Small intestine (tissue), 7 donors: ENCODE measurements around the gene HPS1. TPM values are rescaled to one million over a fixed set of nuclear protein-coding genes. Genes with fewer than 3 reads are reported as not detected.

ENCODE experiments used
- DNase-seq, 2 donors: peaks; one replicate each; pipeline versions ENCODE4 v3.0.0 to v3.0.0-alpha.2; 2013
- FAIRE-seq: peaks from 2 replicates; lab custom pipeline; 2012; peaks lifted over from hg19 to GRCh38; lab: Jason Lieb, UNC
- H3K27ac ChIP-seq, 3 donors: one replicate each; pipeline ENCODE4 v1.5.1; 2013; ENCODE audit warnings: low read length in 2 of 3, mild to moderate bottlenecking in 2 of 3, control low read depth in 1 of 3, inconsistent platforms in 1 of 3, low read depth in 1 of 3, moderate library complexity in 1 of 3
- H3K27me3 ChIP-seq, 3 donors: one replicate each; pipeline ENCODE4 v1.6.1; 2013; ENCODE audit warnings: low read length in 3 of 3, inconsistent platforms in 1 of 3; ENCODE audit not compliant: control insufficient read depth in 3 of 3, insufficient read depth in 3 of 3
- H3K36me3 ChIP-seq, 3 donors: one replicate each; pipeline ENCODE4 v1.6.1; 2013; ENCODE audit warnings: low read length in 3 of 3, inconsistent platforms in 1 of 3, low read depth in 1 of 3, mild to moderate bottlenecking in 1 of 3, moderate library complexity in 1 of 3; ENCODE audit not compliant: control insufficient read depth in 3 of 3, insufficient read depth in 2 of 3
- H3K4me1 ChIP-seq, 3 donors: one replicate each; pipeline ENCODE4 v1.6.1; 2013; ENCODE audit warnings: low read length in 2 of 3, inconsistent platforms in 1 of 3, low read depth in 1 of 3, mild to moderate bottlenecking in 1 of 3, moderate library complexity in 1 of 3; ENCODE audit not compliant: control insufficient read depth in 3 of 3, insufficient read depth in 2 of 3
- H3K4me3 ChIP-seq, 3 donors: one replicate each; pipeline ENCODE4 v1.5.1; 2013; ENCODE audit warnings: low read length in 3 of 3, control low read depth in 1 of 3, inconsistent platforms in 1 of 3, low read depth in 1 of 3, mild to moderate bottlenecking in 1 of 3, moderate library complexity in 1 of 3
- H3K9me3 ChIP-seq, 2 donors: one replicate each; pipeline ENCODE4 v1.6.1; 2013; ENCODE audit warnings: low read depth in 1 of 2, low read length in 1 of 2; ENCODE audit not compliant: control insufficient read depth in 2 of 2, insufficient read depth in 1 of 2
- WGBS, 3 donors: extraction: QIAGEN DNeasy Blood & Tissue Kit; methylation state at CpG; one replicate each; pipeline ENCODE4 v1.1.7; 2013; 5-methylcytosine and 5-hydroxymethylcytosine counted together
- polyA plus RNA-seq, 4 donors: library from polyadenylated mRNA; stranded (reverse) in 3 of 4; unstranded in 1 of 4; fragments of 200-250 nt in 3 of 4; fragments of 120-200 nt in 1 of 4; gene quantifications; one replicate each; pipeline versions ENCODE4 v1.2.1 to v1.2.3, GENCODE V29; 2013
- donor health status: healthy with polysubstance abuse.
- donor health status: control.
- donor health status: control.
- donor health status: Bipolar disorder and iron deficiency.
- donor health status: healthy.

Gene HPS1
- polyA plus RNA-seq, 4 donors: 47.5 to 89.3 (median 79.9) TPM

DNA sequence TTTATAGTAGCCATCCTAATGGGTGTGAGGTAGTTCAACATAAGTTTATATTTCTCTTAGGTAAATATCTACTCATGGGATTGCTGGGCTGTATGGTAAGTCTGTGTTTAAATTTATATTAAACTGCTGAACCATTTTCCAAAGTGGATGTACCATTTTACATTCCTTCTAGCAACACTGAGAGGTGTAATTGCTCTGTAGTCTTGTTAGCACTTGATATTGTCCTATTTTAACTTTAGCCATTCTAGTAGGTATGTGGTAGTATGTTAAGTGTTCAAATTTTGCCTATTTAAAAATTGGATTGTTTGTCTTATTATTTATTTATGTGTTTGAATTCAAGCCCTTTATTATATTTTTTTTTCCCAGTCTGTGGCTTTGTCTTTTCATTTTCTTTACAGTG is 2.6 kb upstream of the HPS1 start:
- FAIRE-seq: no peak
- no peak for DNase-seq
- Histone ChIP-seq H3K4me3 (no peak overlapping the region), H3K27ac (no peak overlapping the region), H3K27me3 (no peaks in the 10 kb centered on the region), H3K36me3 (peaks cover 0 to 12% (median 5%) of the 10 kb centered on the region in 3 donors), H3K9me3 (no peaks in the 10 kb centered on the region), H3K4me1 (peaks cover 0 to 6% (median 0%) of the 10 kb centered on the region in 3 donors)

DNA sequence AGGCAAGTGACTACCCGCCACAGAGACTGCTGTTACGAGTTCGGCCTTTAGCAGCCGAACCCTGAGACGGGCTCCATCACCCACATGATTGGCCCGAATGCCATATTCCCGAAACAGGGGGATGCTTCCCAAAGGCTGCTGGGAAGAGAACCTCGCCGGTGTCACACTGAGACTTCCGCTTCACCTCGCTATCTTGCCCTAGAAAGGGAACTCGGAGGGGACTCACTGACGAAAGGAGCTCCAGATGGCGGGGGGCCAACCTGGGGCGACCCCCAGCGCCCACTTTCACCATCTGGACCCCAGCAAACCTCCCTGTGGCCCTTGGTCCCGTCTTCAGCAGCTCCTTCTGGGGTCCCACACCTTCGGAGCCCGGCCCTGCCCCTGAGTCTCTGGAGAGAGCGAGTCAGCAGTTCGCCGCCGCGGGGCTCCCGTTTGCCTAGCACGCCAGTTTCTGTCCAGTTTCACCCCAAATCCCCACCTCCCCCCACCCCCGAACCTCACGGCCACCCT is 529 bp downstream of the HPS1 start:
- 1 to 4% (median 1%) methylated on average over 28 of the region's 28 CpGs for WGBS, 3 donors
- Histone ChIP-seq H3K27me3 (no peaks in the 10 kb centered on the region), H3K4me3 (peak overlapping the region; percentile 90), H3K4me1 (peaks cover 0 to 6% (median 0%) of the 10 kb centered on the region in 3 donors), H3K27ac (peak overlapping the region; percentile 81 to 92 (median 85)), H3K9me3 (no peaks in the 10 kb centered on the region), H3K36me3 (peaks cover 5 to 31% (median 10%) of the 10 kb centered on the region in 3 donors)
- FAIRE-seq (no peak), DNase-seq (peak in 1 of 2 donors; percentile 43)

DNA sequence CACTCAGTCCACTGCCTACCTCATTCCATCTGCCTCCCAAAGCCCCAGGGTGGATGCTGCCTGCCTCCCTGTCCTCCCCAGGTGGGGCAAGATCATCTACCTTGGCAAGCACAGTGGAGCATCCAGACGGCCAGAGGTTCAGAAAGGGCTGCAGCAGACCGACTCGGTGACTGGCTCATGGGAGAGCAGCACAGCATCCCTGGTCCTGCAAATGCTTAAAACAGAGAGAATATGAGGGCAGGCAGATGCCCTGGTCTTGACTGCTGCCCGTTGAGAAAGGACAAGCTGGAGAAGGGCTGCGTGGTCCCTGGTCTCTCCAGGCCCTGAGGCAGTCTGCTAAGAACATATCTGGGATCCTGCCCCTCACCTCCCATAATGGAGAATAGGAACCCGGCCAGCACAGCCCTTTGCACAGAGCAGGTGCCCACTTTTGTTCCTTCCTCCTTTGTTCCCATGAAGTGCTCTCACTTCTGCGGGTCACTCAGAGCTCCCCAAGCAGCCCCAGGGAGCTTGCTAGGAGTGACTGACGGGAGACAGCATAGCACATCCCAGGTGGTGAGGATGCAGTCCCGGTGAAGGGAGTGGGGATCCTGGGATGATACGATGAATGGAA is 1.4 kb downstream of the HPS1 start:
- no peak for FAIRE-seq

DNA sequence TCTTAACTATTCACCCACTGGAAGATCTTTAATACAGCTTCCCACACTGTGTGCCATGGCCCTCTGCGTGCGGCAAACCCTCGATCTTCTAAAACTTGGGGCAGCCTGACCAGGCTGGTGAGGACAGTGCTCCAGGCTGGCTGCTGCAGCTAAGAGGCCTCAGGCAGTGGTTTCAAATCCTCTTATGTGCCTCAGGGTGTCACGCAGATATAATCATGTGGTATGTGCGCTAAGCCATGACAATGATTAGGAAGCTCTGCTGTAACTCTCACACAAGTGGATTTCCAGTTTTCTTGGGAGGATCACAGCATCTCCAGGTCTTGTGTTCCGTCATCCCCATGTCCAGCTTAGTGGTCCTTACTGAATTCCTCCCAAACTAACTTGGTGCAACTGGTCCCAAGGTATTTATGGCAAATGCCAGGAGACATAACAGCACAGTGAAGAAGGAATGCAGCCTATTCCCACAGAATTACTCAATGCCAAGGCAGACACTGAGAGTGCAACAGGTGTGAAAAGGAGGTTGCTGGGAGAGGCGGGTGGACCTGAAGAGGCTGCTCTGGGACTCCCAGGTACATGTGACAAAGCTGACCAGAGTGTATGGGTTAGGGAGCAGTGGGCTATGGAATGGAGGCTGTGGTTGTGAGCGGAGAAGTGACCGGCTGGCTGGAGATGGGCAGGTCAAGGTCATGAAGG is 2.3 kb downstream of the HPS1 start:
- no peaks in the 10 kb centered on the region for H3K27me3 ChIP-seq
- peaks cover 5 to 31% (median 10%) of the 10 kb centered on the region in 3 donors for H3K36me3 ChIP-seq
- H3K27ac ChIP-seq: no peak overlapping the region
- H3K4me3 ChIP-seq: no peak overlapping the region
- FAIRE-seq (no peak), DNase-seq (no peak)
- 86 to 97% (median 92%) methylated on average over 9 of the region's 9 CpGs for WGBS, 3 donors
- H3K4me1 ChIP-seq: peaks cover 0 to 6% (median 0%) of the 10 kb centered on the region in 3 donors
- H3K9me3 ChIP-seq: no peaks in the 10 kb centered on the region

More for the DNA sequence above, 1.4 kb downstream of the HPS1 start:
- DNase-seq: no peak
- peaks cover 5 to 31% (median 10%) of the 10 kb centered on the region in 3 donors for H3K36me3 ChIP-seq
- WGBS, 3 donors: 75 to 90% (median 82%) methylated on average over 10 of the region's 10 CpGs
- H3K9me3 ChIP-seq: no peaks in the 10 kb centered on the region
- peak overlapping the region in 2 of 3 donors; percentile 90 for H3K4me3 ChIP-seq
- H3K27me3 ChIP-seq: no peaks in the 10 kb centered on the region
- H3K4me1 ChIP-seq: peaks cover 0 to 6% (median 0%) of the 10 kb centered on the region in 3 donors
- peak overlapping the region in 1 of 3 donors; percentile 92 for H3K27ac ChIP-seq

DNA sequence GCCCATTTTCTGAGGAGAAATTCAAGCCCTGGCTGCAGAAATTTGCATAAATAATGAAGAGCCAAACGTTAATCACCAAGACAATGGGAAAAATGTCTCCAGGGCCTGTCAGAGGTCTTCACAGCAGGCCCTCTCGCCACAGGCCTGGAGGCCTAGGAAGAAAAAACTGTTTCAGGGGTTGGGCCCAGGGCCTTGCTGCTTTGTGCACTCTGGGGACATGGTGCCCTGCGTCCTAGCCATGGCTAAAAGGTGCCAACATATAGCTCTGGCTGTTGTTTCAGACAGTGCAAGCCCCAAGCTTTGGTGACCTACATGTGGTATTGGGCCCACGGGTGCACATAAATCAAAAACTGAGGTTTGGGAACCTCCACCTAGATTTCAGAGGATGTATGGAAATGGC is 8.0 kb downstream of the HPS1 start:
- DNase-seq (no peak), FAIRE-seq (no peak)
- no peaks in the 10 kb centered on the region for H3K9me3 ChIP-seq
- peaks cover 20 to 44% (median 22%) of the 10 kb centered on the region in 3 donors for H3K36me3 ChIP-seq
- no peaks in the 10 kb centered on the region for H3K4me1 ChIP-seq
- no peak overlapping the region for H3K4me3 ChIP-seq
- no peaks in the 10 kb centered on the region for H3K27me3 ChIP-seq
- 91 to 93% (median 92%) methylated on average over 4 of the region's 4 CpGs for WGBS, 3 donors
- no peak overlapping the region for H3K27ac ChIP-seq

DNA sequence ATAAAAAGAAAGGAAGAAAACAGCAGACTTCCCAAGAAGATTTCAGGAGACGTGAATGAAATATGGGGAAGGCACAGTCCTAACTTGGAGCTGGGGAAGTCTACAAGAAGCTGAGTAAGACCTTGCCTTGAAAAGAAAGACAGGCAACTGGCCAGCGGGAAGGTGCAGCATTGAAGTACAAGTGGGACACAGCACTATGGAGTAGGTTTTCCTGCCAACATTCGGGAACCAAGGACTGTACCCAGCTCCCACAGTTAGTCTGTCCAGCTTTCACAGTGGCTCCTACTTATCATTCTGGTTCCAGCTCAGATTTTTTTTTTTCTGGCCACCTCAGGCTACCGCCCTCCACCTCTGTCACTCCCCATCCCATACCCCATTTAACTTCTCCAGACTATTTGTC is 10.0 kb downstream of the HPS1 start:
- DNase-seq (no peak), FAIRE-seq (no peak)
- Histone ChIP-seq H3K9me3 (peaks cover 0 to 4% of the 10 kb centered on the region in 2 donors), H3K4me3 (no peak overlapping the region), H3K36me3 (peaks cover 16 to 40% (median 24%) of the 10 kb centered on the region in 3 donors), H3K27me3 (no peaks in the 10 kb centered on the region), H3K27ac (no peak overlapping the region), H3K4me1 (no peaks in the 10 kb centered on the region)
- WGBS, 3 donors: 94 to 100% (median 95%) methylated on average over 4 of the region's 4 CpGs

DNA sequence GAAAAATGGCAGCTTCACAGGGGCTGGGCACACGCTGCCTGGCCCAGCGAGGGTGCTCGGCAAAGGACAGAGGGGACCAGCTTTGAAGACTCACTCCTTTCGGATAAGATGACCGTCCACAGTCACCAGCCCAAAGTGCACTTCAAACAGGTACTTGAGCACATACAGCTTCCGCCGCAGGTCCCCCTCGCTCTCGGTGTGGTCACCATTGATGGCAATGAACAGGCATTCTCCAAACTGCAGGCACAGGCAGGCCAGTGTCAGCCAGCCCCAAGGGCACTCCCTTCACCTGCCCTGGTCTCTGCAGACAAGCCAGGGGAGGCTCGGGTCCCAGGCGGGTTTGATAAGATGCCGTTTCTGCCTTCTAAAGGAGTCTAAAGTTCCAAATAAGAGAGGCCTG is 11.6 kb downstream of the HPS1 start:
- no peak overlapping the region for H3K27ac ChIP-seq
- peaks cover 0 to 4% of the 10 kb centered on the region in 2 donors for H3K9me3 ChIP-seq
- no peaks in the 10 kb centered on the region for H3K27me3 ChIP-seq
- no peak overlapping the region for H3K4me3 ChIP-seq
- peaks cover 16 to 51% (median 33%) of the 10 kb centered on the region in 3 donors for H3K36me3 ChIP-seq
- 96 to 97% (median 97%) methylated on average over 12 of the region's 12 CpGs for WGBS, 3 donors
- FAIRE-seq (no peak), DNase-seq (no peak)
- H3K4me1 ChIP-seq: no peaks in the 10 kb centered on the region

DNA sequence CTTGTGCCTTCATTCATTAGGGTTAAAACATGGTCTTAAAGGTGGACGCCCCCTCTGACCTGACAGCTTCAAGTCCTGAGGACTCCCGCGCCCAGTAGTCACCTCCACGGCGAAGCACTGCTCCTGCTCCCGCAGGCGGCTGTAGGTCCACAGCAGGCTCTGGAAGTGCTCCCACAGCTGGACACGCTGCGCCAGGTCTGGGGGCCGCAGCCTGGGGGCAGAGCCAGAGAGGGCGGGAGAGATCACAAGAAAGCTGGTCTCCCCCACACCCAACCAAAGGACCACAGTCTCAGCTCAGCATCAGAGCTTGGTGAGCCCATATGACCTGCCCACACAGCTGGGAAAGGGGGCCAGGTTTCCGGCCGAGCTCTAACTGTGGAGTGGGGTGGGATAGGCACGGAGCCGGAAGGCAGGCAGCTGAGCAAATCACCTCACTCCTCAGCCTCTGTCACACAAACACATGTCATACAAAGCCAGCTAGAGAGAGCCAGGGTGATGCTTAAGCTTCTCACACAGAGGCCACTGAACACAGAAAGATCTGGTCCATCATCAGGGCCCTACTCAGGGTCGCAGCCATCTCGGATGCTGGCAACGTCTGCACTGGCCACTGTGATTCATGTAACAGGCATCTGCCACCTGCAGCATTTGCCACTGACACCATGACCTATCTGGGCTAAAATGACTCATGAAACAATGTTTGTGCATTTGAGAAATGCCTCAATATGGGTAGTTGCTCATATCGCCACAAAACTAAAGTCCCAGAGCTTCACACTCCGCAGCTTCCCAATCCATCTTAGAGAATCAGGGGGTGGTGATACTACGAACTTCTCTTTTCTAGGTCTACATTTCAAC is 12.6 kb downstream of the HPS1 start:
- H3K27ac ChIP-seq: no peak overlapping the region
- FAIRE-seq: no peak
- H3K27me3 ChIP-seq: no peaks in the 10 kb centered on the region
- 96 to 97% (median 97%) methylated on average over 21 of the region's 21 CpGs for WGBS, 3 donors
- H3K4me3 ChIP-seq: no peak overlapping the region
- H3K4me1 ChIP-seq: no peaks in the 10 kb centered on the region
- DNase-seq: no peak
- H3K36me3 ChIP-seq: peaks cover 21 to 59% (median 38%) of the 10 kb centered on the region in 3 donors
- peaks cover 0 to 4% of the 10 kb centered on the region in 2 donors for H3K9me3 ChIP-seq
